ENCODE data around the gene COL4A5.

COL4A5 gene

DNA sequence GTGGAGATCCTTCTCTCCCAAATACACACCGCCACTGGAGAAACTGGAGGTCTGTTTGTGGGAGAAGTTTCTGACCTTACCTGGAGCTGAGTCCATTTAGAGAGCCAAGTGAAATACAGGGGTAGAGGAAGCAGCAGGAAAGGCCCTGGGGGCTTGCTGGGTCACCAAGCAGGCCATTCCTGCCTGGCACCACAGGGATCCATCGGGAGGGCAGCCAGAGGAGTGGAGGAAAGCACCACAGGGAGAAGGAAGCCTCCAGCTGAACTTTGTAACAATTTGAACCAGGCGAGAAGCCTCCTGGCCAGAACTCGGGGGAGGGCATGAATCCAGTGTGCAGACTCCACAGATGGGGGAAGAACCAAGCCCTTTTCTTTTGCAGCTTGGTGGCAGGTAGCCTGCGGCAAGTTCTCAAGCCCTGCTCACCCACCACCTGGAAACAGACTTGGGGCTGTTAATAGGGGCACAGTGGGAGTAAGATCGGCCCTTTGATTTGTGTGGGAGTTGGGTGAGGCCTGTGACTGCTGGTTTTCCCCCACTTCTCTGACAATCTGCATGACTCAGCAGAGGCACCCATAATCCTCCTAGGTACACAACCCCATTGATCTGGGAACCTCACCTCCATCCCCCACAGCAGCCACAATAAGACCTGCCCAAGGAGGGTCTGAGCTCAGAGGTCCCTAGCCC, 202.1 kb downstream of the COL4A5 start:
- peak; percentile 57 for DNase-seq (ENCODE audit: low read depth, low spot score)

DNA sequence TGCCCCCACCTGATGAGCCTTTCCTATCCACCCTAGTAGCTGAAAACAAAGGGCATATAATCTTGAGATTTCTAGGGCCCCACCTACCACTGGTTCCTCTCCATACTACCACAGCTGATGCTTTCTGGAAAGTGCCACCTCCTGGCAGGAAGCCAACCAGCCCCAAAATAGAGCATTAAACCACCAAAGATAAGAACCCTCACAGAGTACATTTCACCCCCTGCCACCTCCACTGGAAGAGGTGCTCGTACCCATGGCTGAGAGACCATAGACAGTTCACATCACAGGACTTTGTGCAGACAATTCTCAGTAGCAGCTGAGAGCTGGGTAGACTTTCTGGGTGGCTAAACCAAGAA, 202.6 kb downstream of the COL4A5 start:
- DNase-seq (ENCODE audit: low read depth, low spot score): no peak

GRCh38 chrX:108664701-108665100, 225.1 kb downstream of the COL4A5 start:
- DNase-seq (ENCODE audit: low read depth, low spot score): no peak

DNA sequence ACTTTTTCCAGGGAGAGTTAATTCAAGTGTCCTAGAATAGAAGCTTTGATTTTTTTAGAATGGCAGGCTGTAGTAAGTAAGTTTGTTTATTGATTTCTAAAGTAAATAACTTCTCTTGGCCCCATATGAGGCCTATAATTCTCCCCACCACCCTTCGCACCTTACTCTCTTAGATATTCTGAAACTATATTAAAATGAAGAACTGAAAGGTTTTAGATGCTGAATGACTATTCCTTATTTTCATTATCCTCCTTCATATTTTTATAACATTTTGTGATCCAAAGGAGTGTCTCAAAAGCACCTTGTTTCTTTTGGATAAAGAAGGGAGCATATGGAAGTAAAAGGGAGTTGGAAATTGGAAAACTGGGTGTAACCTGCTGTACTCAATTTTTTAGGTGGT, 226.5 kb downstream of the COL4A5 start:
- no peak for DNase-seq (ENCODE audit: low read depth, low spot score)

DNA sequence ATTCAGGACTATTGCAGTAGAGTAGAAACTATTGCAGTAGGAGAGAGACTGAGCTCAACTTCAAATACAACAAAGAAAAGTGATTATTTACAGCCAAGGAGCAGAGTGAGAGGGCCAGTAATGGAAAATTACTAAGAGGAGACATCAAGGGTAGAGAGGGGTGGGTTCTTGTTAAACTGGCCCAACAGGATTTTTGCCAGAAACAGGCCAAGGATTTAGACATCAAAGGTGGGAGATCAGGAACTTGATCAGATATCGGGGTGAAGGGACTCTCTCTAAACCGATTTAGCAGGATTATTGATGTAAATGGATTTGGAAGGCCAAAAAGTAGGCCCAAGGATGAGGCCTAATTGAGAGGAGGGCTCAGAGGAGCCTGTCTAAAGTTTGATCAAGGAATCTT, 231.9 kb downstream of the COL4A5 start:
- peak; percentile 69 for DNase-seq (ENCODE audit: low read depth, low spot score)

- no peak for DNase-seq (ENCODE audit: low read depth, low spot score)
Measured at GRCh38 chrX:108696690-108697089, 257.1 kb downstream of the COL4A5 start.

GRCh38 chrX:108699368-108699767, 259.7 kb downstream of the COL4A5 start:
- peak; percentile 14 for DNase-seq (ENCODE audit: low read depth, low spot score)

GRCh38 chrX:108701633-108702032, 262.0 kb downstream of the COL4A5 start:
- no peak for DNase-seq (ENCODE audit: low read depth, low spot score)

- DNase-seq (ENCODE audit: low read depth, low spot score): no peak
Measured at GRCh38 chrX:108702530-108702929, 262.9 kb downstream of the COL4A5 start.

DNA sequence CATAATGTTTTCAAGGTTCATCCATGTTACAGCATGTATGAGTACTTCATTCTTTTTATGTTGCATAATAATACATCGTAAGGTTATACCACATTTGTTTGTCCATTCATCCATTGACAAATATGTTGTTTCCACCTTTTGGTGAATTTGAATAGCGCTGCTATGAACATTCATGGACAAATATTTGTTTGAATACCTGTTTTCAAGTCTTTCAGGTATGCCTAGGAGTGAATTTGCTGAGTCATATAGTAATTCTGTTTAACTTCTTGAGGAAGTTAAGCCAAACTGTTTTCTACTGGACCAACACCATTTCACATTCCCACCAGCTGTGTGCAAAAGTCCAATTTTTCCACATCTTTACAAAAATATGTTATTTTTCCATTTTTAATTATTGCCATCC, 265.2 kb downstream of the COL4A5 start:
- DNase-seq (ENCODE audit: low read depth, low spot score): no peak

DNA sequence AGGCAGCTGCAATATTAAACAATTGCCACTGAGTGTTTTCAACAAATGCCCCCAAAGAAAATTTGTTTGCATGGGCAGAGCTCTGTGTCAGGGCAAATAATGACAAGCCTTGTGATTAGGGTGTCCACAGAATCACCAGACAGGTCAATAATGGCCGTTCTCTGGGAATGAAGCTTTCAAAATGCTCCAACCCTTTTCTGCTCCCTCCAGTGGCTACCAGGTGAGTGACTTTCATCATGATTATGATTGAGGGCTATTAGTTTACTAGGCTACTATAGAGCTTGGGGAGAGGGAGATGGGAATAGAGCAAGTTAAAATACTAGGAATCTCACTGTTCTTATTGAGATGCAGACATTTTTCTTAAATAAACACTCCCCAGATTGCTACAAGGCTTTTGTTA, 273.2 kb downstream of the COL4A5 start:
- no peak for DNase-seq (ENCODE audit: low read depth, low spot score)

GRCh38 chrX:108722561-108722960, 282.9 kb downstream of the COL4A5 start:
- no peak for DNase-seq (ENCODE audit: low read depth, low spot score)

DNA sequence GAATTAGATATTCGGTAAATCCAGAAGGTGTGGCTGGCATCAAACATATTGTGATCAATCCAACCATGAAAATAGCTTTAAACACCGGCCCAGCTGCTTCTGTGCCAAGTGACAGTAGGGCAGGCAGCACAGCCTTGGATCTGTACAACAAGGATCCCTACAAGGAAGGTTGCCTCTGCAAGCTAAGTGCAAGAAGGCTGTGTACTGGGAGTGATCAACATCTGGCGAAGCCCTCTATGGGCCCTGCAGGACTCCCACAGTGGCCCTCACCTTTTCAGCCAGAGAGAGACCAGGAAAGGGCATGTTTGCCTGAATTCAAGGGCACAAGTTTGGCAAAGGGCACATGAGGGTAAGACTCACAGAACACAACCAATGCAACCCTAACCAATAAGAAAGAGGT, 287.1 kb downstream of the COL4A5 start:
- no peak for DNase-seq (ENCODE audit: low read depth, low spot score)

GRCh38 chrX:108731153-108731552, 291.5 kb downstream of the COL4A5 start:
- no peak for DNase-seq (ENCODE audit: low read depth, low spot score)

DNA sequence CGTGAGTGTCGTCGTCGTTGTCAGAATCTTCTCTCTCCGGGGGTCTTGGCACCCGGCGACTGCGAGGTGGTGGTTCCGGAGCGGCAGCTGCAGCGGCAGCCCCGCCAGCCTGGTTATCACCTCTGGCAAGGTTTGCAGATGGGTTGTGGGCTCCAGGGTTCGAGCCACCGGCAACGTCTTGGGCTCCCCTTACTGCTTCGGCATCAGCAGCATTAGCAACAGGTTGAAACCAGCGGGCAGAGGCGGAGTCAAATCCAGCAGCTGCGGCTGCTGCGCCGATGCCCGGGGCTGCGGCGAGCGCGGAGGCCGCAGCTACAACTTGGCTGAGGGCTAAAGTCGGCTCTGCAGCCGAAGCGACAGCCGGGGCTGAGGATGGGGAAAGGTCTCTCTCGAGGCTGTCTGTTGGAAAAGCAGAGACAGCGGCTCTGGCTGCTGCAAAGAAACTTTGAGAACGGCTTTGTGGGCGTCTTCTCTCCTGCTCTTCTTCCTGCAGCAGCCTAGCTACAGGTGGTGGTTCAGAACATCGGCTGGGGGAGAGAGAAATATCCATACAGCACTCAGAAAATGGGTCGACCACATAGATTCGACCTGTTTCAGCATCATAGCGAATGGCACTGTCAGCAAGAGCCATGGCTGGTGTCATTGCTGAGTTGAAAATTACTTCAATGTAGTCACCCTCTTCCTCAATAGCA, 293.1 kb downstream of the COL4A5 start:
- DNase-seq (ENCODE audit: low read depth, low spot score): peak; percentile 88

- DNase-seq (ENCODE audit: low read depth, low spot score): no peak
Measured at GRCh38 chrX:108734426-108734825, 294.8 kb downstream of the COL4A5 start.

DNA sequence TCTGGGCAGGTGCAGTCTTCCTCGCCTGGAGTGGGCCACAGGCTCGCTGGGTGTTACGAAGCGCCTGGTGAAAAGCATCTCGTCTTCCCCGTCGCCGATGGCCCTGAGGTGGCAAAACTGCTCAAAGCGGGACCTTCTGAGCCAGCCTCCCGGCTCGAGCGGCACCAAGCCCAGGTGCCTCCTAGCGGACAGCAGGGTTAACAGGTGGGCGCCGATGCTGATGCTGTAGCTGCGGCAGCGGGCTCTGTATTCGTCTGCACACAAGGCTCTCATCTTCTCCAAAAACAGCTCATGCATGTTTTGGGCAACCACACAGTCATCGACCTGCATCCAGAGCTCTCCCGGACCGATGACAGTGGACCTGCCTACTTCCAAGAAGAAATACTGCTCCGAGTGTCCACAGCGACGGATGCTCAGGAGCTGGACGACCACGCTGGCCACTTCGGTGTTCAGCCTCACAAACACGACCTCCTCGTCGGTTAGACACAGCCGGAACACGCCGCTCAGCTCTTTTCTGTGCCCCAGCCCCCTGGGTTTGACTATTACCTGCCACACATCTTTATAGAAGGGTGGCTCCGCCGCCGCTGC, 295.5 kb downstream of the COL4A5 start:
- DNase-seq (ENCODE audit: low read depth, low spot score): peak; percentile 74

GRCh38 chrX:108735679-108736508, 296.3 kb downstream of the COL4A5 start:
- peak; percentile 59 for DNase-seq (ENCODE audit: low read depth, low spot score)

- peak; percentile 97 for DNase-seq (ENCODE audit: low read depth, low spot score)
Measured at GRCh38 chrX:108736509-108737479, 297.2 kb downstream of the COL4A5 start, which contains the start of gene IRS4. Gene IRS4, minus strand, starts transcription at chrX:108736563.

DNA sequence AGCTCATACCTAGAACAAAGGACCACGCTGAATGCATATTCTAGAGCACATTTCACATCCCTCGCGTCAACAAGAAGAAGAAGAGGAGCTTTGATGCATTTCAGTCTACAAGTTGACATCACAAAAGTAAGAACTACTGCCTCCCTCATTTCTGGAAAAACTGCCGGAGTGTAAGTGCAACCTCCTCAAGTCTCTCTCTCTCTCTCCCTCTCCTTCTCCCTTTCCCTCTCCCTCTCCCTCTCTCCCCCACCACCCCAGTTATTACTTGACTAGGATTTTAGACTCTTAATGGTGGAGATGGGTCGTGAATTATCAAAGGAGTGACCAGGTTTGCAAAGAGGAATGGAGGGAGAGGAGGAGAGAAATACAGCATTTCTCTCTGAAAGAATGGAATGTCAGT, 298.1 kb downstream of the COL4A5 start:
- DNase-seq (ENCODE audit: low read depth, low spot score): no peak

- no peak for DNase-seq (ENCODE audit: low read depth, low spot score)
Measured at GRCh38 chrX:108740299-108740774, 300.7 kb downstream of the COL4A5 start.
